Right lobe of liver (tissue), 5 donors: ENCODE data around the gene IL31RA. TPM values are rescaled to one million over a fixed set of nuclear protein-coding genes. Genes with fewer than 3 reads are reported as not detected.

ENCODE experiments used
- small RNA-seq, 2 experiments: library from RNA; depleted of rRNA; stranded (forward); fragments of <200 nt; gene quantifications; one replicate each; pipeline ENCODE3, GENCODE V24; 2016
- total RNA-seq, 6 experiments: library from RNA; depleted of rRNA in 2 of 6; stranded (reverse); fragments of >200 nt in 2 of 6; fragmentation: NEBNext Ultra II Directional in 3 of 6; extraction: Animal tissue kit (Norgen Biotek cat#: 25700) in 3 of 6; gene quantifications; one replicate each; pipeline versions ENCODE4 v1.1.0 to v1.2.4, GENCODE V29; 2016 to 2023
- donor health status: DM: no; HTN: no; CAD: no.
- donor health status: DM: no; HTN: no; CAD: no.
- donor health status: DM: no; HTN: yes; CAD: no.
- donor health status: DM: no; HTN: yes; CAD: no.

IL31RA gene
- total RNA-seq, 6 experiments from 2014 or later = not detected

Small RNA genes within 50 kb of the gene (small RNA-seq; reads per million reads assigned to genes)
- 0 reads per million in 2 experiments for gene AC016596.1

Other genes with a start within 250 kb of the IL31RA start
- 10 to 100 TPM; 12.5 to 21.0 (median 14.8) TPM for gene SLC38A9, start 139.0 kb upstream of the IL31RA start, total RNA-seq
- gene DDX4, start 113.3 kb upstream of the IL31RA start, total RNA-seq = not detected
- 100 to 1,000 TPM; 150 to 341 (median 278) TPM for gene IL6ST, start 143.6 kb downstream of the IL31RA start, total RNA-seq